Activated CD8-positive, alpha-beta T cell treated with anti-CD3 and anti-CD28 coated beads for 36 hours (primary cell): Measurements from ENCODE around the gene FMNL3. TPM values are rescaled to one million over a fixed set of nuclear protein-coding genes. Genes with fewer than 3 reads are reported as not detected.

ENCODE experiments used
- ATAC-seq: fragments of 200-7000 bp; cut with Tn5 transposase; one replicate; pipeline ENCODE4 v1.10.0; 2021; ENCODE audit warnings: mild to moderate bottlenecking, moderate library complexity
- CTCF ChIA-PET: fragments of 350-600 bp; sonication (Branson Sonifier 250); formaldehyde crosslinking; loops from one replicate; lab custom pipeline; 2021; ENCODE audit warnings: antibody characterized with exemption; lab: Charles Lee
- POLR2A ChIA-PET: fragments of 350-600 bp; sonication (Branson Sonifier 250); formaldehyde crosslinking; loops from one replicate; lab custom pipeline; 2021; ENCODE audit warnings: antibody characterized with exemption; lab: Charles Lee
- DNase-seq: peaks from one replicate; pipeline ENCODE4 v3.0.0-alpha.2; 2020
- H3K27ac Mint-ChIP-seq: one replicate; pipeline ENCODE4 v1.8.0; 2021; ENCODE audit warnings: mild to moderate bottlenecking, mixed read lengths
- H3K27me3 Mint-ChIP-seq: one replicate; pipeline ENCODE4 v1.8.0; 2021; ENCODE audit warnings: mixed read lengths
- H3K36me3 Mint-ChIP-seq: one replicate; pipeline ENCODE4 v1.8.0; 2021; ENCODE audit warnings: low read depth, mixed read lengths
- H3K4me1 Mint-ChIP-seq: one replicate; pipeline ENCODE4 v1.8.0; 2021; ENCODE audit warnings: low read depth, mixed read lengths
- H3K4me3 Mint-ChIP-seq: one replicate; pipeline ENCODE4 v1.8.0; 2021; ENCODE audit warnings: mild to moderate bottlenecking, moderate library complexity, mixed read lengths
- H3K9me3 Mint-ChIP-seq: one replicate; pipeline ENCODE4 v1.8.0; 2021; ENCODE audit warnings: mixed read lengths
- intact Hi-C: fragments of 100-400 bp; cut with micrococcal nuclease; formaldehyde crosslinking; loops from one replicate; pipeline ENCODE4 v1.10.0; 2022
- total RNA-seq, 2 experiments: library from RNA; stranded (reverse); gene quantifications; one replicate each; pipeline ENCODE4 v1.2.3, GENCODE V29; 2021
- TF ChIP-seq, protein P1 (sequence below): fragments of 200-600 bp; IDR thresholded peaks from one replicate; pipeline ENCODE4 v1.8.0; 2022; ENCODE audit warnings: antibody characterized with exemption, mild to moderate bottlenecking

Gene FMNL3
- total RNA-seq, 2 experiments from 2014 or later = 22.8 to 23.5 TPM

DNA sequence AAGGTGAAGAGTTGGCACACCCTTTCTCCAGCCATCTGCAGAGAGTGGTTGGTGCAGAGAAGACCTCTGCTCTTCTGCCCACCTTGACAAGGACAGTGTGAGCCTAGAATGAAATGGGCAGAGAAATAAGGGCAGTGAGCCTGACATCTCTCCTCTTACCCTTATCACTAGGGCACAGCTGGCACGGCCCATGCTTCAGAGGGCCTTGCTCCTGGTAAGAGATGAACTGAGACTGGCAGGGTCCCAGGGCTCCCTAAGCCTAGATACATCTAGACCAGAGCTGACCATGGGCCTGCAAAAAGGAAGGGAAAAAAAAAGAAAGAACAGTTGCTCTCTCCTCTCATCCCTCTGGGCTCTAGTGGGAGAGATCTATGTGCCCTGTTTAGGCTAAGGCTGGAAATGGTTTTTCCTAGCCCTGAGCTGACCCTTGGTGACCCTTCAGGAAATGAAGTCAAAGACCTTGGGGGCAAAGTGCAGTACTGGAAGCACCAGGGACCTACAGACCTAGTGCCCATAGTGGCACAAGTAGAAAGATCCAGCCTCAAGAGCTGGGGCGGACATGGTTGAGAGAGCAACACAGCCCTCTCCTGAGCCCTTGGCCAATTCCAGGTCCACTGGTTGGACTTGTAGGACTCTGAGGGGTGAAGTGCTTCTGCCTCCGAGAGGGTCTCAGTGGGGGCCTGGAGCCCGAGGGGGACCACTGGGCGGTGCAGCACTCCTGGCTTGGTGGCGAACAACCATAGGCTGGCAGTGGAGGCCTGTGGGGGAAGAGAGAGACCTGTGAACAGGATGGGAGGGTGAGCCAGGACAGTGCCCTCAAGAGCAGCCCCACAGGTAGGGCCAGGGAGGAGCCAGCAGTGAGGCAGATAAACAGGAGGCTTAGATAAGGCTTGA, 61.8 kb downstream of the FMNL3 start:
- H3K27me3 Mint-ChIP-seq = no peaks in the 10 kb centered on the region
- no peaks in the 10 kb centered on the region for H3K9me3 Mint-ChIP-seq
- ATAC-seq (no peak), DNase-seq (no peak)
- H3K27ac Mint-ChIP-seq = peak overlapping the region; percentile 77
- intact Hi-C loops = loop anchor here (2.0 kb wide), 1 partner anchor 61 kb away; the partner anchor contains the start of gene FMNL3
- TF ChIP-seq, protein P1, sequence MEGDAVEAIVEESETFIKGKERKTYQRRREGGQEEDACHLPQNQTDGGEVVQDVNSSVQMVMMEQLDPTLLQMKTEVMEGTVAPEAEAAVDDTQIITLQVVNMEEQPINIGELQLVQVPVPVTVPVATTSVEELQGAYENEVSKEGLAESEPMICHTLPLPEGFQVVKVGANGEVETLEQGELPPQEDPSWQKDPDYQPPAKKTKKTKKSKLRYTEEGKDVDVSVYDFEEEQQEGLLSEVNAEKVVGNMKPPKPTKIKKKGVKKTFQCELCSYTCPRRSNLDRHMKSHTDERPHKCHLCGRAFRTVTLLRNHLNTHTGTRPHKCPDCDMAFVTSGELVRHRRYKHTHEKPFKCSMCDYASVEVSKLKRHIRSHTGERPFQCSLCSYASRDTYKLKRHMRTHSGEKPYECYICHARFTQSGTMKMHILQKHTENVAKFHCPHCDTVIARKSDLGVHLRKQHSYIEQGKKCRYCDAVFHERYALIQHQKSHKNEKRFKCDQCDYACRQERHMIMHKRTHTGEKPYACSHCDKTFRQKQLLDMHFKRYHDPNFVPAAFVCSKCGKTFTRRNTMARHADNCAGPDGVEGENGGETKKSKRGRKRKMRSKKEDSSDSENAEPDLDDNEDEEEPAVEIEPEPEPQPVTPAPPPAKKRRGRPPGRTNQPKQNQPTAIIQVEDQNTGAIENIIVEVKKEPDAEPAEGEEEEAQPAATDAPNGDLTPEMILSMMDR = no peak
- ChIA-PET CTCF (interaction anchor here (0.8 to 25.4 kb wide), 23 partner anchors 8 to 320 kb away, joined by 3 to 556 read pairs (median 6); partner anchors contain the start of genes FMNL3 and TMBIM6), POLR2A (interaction anchor here (0.8 to 2.2 kb wide), 4 partner anchors 31 to 63 kb away, joined by 3 to 6 read pairs (median 3); no protein-coding TSS in a partner anchor)
- H3K4me1 Mint-ChIP-seq = peaks cover 14% of the 10 kb centered on the region
- H3K4me3 Mint-ChIP-seq = no peak overlapping the region
- peaks cover 26% of the 10 kb centered on the region for H3K36me3 Mint-ChIP-seq

DNA sequence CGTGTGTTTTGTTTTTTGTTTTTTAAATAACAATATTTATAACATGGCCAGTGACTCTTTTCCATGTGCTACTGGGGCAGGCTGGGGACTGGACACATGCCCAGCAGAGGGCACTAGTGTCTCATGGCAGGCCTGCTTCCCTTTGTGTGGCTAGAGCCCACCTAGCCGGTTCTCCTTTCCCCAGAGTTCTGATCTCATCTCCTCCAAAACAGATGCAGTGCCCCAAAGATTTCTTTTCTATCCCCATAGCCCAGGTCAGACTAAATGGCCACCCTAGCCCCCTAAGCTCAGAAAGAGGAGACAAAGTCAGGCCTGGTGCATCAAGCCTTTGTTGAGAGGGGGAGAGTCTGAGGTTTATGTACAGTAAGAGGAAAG, 62.6 kb downstream of the FMNL3 start:
- ATAC-seq (peak; percentile 96), DNase-seq (peak; percentile 88)
- Mint-ChIP-seq H3K27me3 (no peaks in the 10 kb centered on the region), H3K36me3 (peaks cover 26% of the 10 kb centered on the region), H3K4me3 (no peak overlapping the region), H3K4me1 (peaks cover 15% of the 10 kb centered on the region), H3K27ac (peak overlapping the region; percentile 77), H3K9me3 (no peaks in the 10 kb centered on the region)
- ChIA-PET CTCF (interaction anchor here (0.8 to 25.4 kb wide), 26 partner anchors 7 to 321 kb away, joined by 3 to 556 read pairs (median 6); partner anchors contain the start of genes FMNL3 and TMBIM6), POLR2A (interaction anchor here (0.8 to 2.2 kb wide), 5 partner anchors 16 to 62 kb away, joined by 3 to 6 read pairs (median 3); no protein-coding TSS in a partner anchor)
- intact Hi-C loops = loop anchor here (2.0 kb wide), 1 partner anchor 62 kb away; the partner anchor contains the start of gene FMNL3
- TF ChIP-seq, protein P1 = peak; percentile 92

- POLR2A ChIA-PET = interaction anchor here (0.6 to 2.2 kb wide), 6 partner anchors 17 to 67 kb away, joined by 3 to 6 read pairs (median 4); no protein-coding TSS in a partner anchor
These were observed 63.1 kb downstream of the FMNL3 start for GRCh38 chr12:49643961-49644619.

DNA sequence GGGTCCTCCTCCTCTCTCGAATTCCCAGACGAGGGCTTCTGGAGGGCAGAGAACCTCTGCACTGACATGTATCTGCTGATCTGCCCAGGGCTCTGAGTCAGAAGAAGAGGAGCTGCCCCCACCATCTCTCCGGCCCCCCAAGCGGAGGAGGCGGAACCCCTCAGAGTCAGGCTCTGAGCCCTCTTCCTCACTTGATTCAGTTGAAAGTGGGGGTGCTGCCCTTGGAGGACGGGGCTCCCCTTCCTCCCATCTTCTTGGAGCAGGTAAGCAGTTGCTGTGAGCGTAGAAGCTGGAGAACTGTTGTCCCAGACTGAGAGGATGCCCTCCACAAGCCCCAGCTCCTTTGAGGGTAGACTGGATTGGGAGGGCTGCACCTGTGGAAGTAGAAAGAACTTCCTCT, 64.1 kb downstream of the FMNL3 start:
- TF ChIP-seq, protein P1 = no peak
- intact Hi-C loops = no loop called here
- POLR2A ChIA-PET = interaction anchor here (1.0 to 2.2 kb wide), 2 partner anchors 62 to 66 kb away, joined by 5 to 6 read pairs; no protein-coding TSS in a partner anchor
- peaks cover 17% of the 10 kb centered on the region for H3K36me3 Mint-ChIP-seq
- no peak overlapping the region for H3K27ac Mint-ChIP-seq
- CTCF ChIA-PET = interaction anchor here (0.7 to 25.4 kb wide), 12 partner anchors 11 to 135 kb away, joined by 3 to 556 read pairs (median 9); partner anchors contain the start of genes FMNL3 and TMBIM6
- no peak for ATAC-seq
- no peaks in the 10 kb centered on the region for H3K9me3 Mint-ChIP-seq
- H3K4me3 Mint-ChIP-seq = no peak overlapping the region
- peaks cover 22% of the 10 kb centered on the region for H3K4me1 Mint-ChIP-seq
- no peaks in the 10 kb centered on the region for H3K27me3 Mint-ChIP-seq
- no peak for DNase-seq

More at GRCh38 chr12:49643961-49644619, 63.1 kb downstream of the FMNL3 start:
- intact Hi-C loops = loop anchor here (2.0 kb wide), 1 partner anchor 63 kb away; the partner anchor contains the start of gene FMNL3
- ATAC-seq (peak; percentile 22), DNase-seq (no peak)
- TF ChIP-seq, protein P1 = no peak
- CTCF ChIA-PET = interaction anchor here (0.9 to 25.4 kb wide), 19 partner anchors 10 to 195 kb away, joined by 3 to 556 read pairs (median 7); partner anchors contain the start of genes FMNL3 and TMBIM6
- H3K4me1 Mint-ChIP-seq = peaks cover 20% of the 10 kb centered on the region
- no peaks in the 10 kb centered on the region for H3K27me3 Mint-ChIP-seq
- peak overlapping the region; percentile 77 for H3K27ac Mint-ChIP-seq
- H3K9me3 Mint-ChIP-seq = no peaks in the 10 kb centered on the region
- peaks cover 25% of the 10 kb centered on the region for H3K36me3 Mint-ChIP-seq
- no peak overlapping the region for H3K4me3 Mint-ChIP-seq
